GM18499 (cell line): ENCODE measurements around the gene GON4L.
A peak's percentile ranks its signal among the peaks of the same experiment; 100 is the strongest.
"Not testable (repeated sequence)": the region's sequence is repeated elsewhere in the genome, so short reads cannot be mapped to it uniquely, and the experiment has no call there.

Experiments
- ATAC-seq: cut with Tn5 transposase; IDR thresholded peaks from one replicate; pipeline ENCODE4 v1.9.1; 2021; ENCODE audit warnings: moderate number of reproducible peaks; ENCODE audit not compliant: insufficient read depth, unreplicated experiment

The GON4L gene

GRCh38 chr1:155759017-155759416 lies 98.0 kb downstream of the GON4L start:
- ATAC-seq: not testable (repeated sequence)

GRCh38 chr1:155748141-155748540 lies 108.9 kb downstream of the GON4L start:
- not testable (repeated sequence) for ATAC-seq

GRCh38 chr1:155747586-155747985 lies 109.4 kb downstream of the GON4L start:
- ATAC-seq: not testable (repeated sequence)

GRCh38 chr1:155745284-155746228 lies 111.5 kb downstream of the GON4L start:
- peak; percentile 73 for ATAC-seq

- ATAC-seq: no peak
Measured at GRCh38 chr1:155744711-155745283, 112.2 kb downstream of the GON4L start.

GRCh38 chr1:155741908-155742307 lies 115.1 kb downstream of the GON4L start:
- no peak for ATAC-seq

- no peak for ATAC-seq
Measured at GRCh38 chr1:155740995-155741394, 116.0 kb downstream of the GON4L start.

GRCh38 chr1:155729031-155729898 lies 127.7 kb downstream of the GON4L start:
- ATAC-seq: no peak

GRCh38 chr1:155725142-155725541 lies 131.9 kb downstream of the GON4L start:
- no peak for ATAC-seq

GRCh38 chr1:155719703-155720102 lies 137.3 kb downstream of the GON4L start:
- no peak for ATAC-seq

GRCh38 chr1:155718524-155719115 lies 138.4 kb downstream of the GON4L start:
- ATAC-seq: not testable (repeated sequence)

GRCh38 chr1:155717041-155717440 lies 140.0 kb downstream of the GON4L start:
- no peak for ATAC-seq

GRCh38 chr1:155715777-155716176 lies 141.2 kb downstream of the GON4L start:
- no peak for ATAC-seq

GRCh38 chr1:155715056-155715455 lies 142.0 kb downstream of the GON4L start:
- not testable (repeated sequence) for ATAC-seq

GRCh38 chr1:155713075-155713474 lies 143.9 kb downstream of the GON4L start:
- no peak for ATAC-seq

GRCh38 chr1:155712636-155713035 lies 144.4 kb downstream of the GON4L start:
- not testable (repeated sequence) for ATAC-seq

GRCh38 chr1:155711457-155711856 lies 145.6 kb downstream of the GON4L start:
- ATAC-seq: not testable (repeated sequence)

GRCh38 chr1:155709391-155709790 lies 147.6 kb downstream of the GON4L start:
- no peak for ATAC-seq

- no peak for ATAC-seq
Measured at GRCh38 chr1:155706139-155706538, 150.9 kb downstream of the GON4L start.

GRCh38 chr1:155704414-155704813 lies 152.6 kb downstream of the GON4L start:
- ATAC-seq: not testable (repeated sequence)
